Thymus (tissue), 11 donors: ENCODE results near the gene DBP. TPM values are rescaled to one million over a fixed set of nuclear protein-coding genes. Genes with fewer than 3 reads are reported as not detected.
"Not testable (repeated sequence)": the region's sequence is repeated elsewhere in the genome, so short reads cannot be mapped to it uniquely, and the experiment has no call there.

ENCODE experiments used
- DNase-seq, 9 donors: peaks; one replicate each; pipeline ENCODE4 v3.0.0-alpha.2; 2013; ENCODE audit warnings: low spot score in 9 of 9, low read depth in 6 of 9, missing footprints in 1 of 9
- H3K27ac ChIP-seq, 2 donors: one replicate each; pipeline ENCODE4 v1.5.1; 2013; ENCODE audit warnings: control low read depth in 1 of 2, low read depth in 1 of 2, low read length in 1 of 2, mild to moderate bottlenecking in 1 of 2, moderate library complexity in 1 of 2
- H3K27me3 ChIP-seq, 2 donors: one replicate each; pipeline ENCODE4 v1.5.1; 2013; ENCODE audit warnings: low read length in 1 of 2; ENCODE audit not compliant: control insufficient read depth in 2 of 2, insufficient read depth in 1 of 2
- H3K36me3 ChIP-seq, 2 donors: one replicate each; pipeline ENCODE4 v1.5.1; 2013; ENCODE audit warnings: low read length in 1 of 2, mild to moderate bottlenecking in 1 of 2, moderate library complexity in 1 of 2; ENCODE audit not compliant: control insufficient read depth in 2 of 2, insufficient read depth in 2 of 2
- H3K4me1 ChIP-seq, 2 donors: one replicate each; pipeline ENCODE4 v1.5.1; 2013; ENCODE audit warnings: low read length in 2 of 2; ENCODE audit not compliant: control insufficient read depth in 2 of 2, insufficient read depth in 2 of 2
- H3K4me3 ChIP-seq, 2 donors: one replicate each; pipeline ENCODE4 v1.5.1; 2013; ENCODE audit warnings: low read length in 2 of 2, control low read depth in 1 of 2, mild to moderate bottlenecking in 1 of 2
- H3K9me3 ChIP-seq, 2 donors: one replicate each; pipeline ENCODE4 v1.5.1; 2013; ENCODE audit warnings: low read length in 1 of 2, mild to moderate bottlenecking in 1 of 2; ENCODE audit not compliant: control insufficient read depth in 2 of 2, insufficient read depth in 1 of 2
- WGBS: extraction: QIAGEN DNeasy Blood & Tissue Kit; methylation state at CpG from one replicate; pipeline ENCODE4 v1.1.7; 2013; 5-methylcytosine and 5-hydroxymethylcytosine counted together
- polyA plus RNA-seq: library from polyadenylated mRNA; stranded (reverse); fragments of 200-250 nt; gene quantifications from one replicate; pipeline ENCODE4 v1.2.3, GENCODE V29; 2013
- total RNA-seq: library from RNA; stranded (reverse); fragments of 120-200 nt; gene quantifications from one replicate; pipeline ENCODE4 v1.2.4, GENCODE V29; 2013
- donor health status: healthy.

Gene DBP
- total and polyA plus RNA-seq, 2 donors: 15.8 to 21.2 TPM

- Histone ChIP-seq H3K27ac (peak overlapping the region; percentile 77 to 86), H3K4me1 (peaks cover 23 to 73% of the 10 kb centered on the region in 2 donors), H3K36me3 (peaks cover 29 to 32% of the 10 kb centered on the region in 2 donors), H3K27me3 (peaks cover 0 to 2% of the 10 kb centered on the region in 2 donors), H3K9me3 (peaks cover 0 to 9% of the 10 kb centered on the region in 2 donors), H3K4me3 (peak overlapping the region; percentile 19 to 77)
- DNase-seq: no peak
- WGBS: 79% methylated on average over 7 of the region's 7 CpGs
Observed at GRCh38 chr19:48634036-48634342, 3.2 kb downstream of the DBP start.

- H3K27me3 ChIP-seq: no peaks in the 10 kb centered on the region
- WGBS: 93% methylated on average over 22 of the region's 22 CpGs
- H3K36me3 ChIP-seq: peaks cover 32 to 35% of the 10 kb centered on the region in 2 donors
- H3K4me1 ChIP-seq: peaks cover 19 to 67% of the 10 kb centered on the region in 2 donors
- no peak overlapping the region for H3K4me3 ChIP-seq
- H3K9me3 ChIP-seq: peaks cover 0 to 9% of the 10 kb centered on the region in 2 donors
- peak overlapping the region; percentile 42 to 86 for H3K27ac ChIP-seq
- DNase-seq: no peak
Observed at GRCh38 chr19:48633148-48634035, 3.8 kb downstream of the DBP start.

GRCh38 chr19:48632692-48633147, 4.5 kb downstream of the DBP start:
- Histone ChIP-seq H3K4me3 (no peak overlapping the region), H3K4me1 (peaks cover 17 to 60% of the 10 kb centered on the region in 2 donors)
- no peak for DNase-seq

GRCh38 chr19:48632286-48632685, 4.9 kb downstream of the DBP start:
- not testable (repeated sequence) for H3K9me3 ChIP-seq, H3K27me3 ChIP-seq, H3K27ac ChIP-seq, DNase-seq, H3K4me3 ChIP-seq
- Histone ChIP-seq H3K4me1 (peaks cover 17 to 60% of the 10 kb centered on the region in 2 donors), H3K36me3 (peaks cover 36 to 44% of the 10 kb centered on the region in 2 donors)
- 96% methylated on average over 11 of the region's 11 CpGs for WGBS

More at GRCh38 chr19:48632692-48633147, 4.5 kb downstream of the DBP start:
- Histone ChIP-seq H3K27me3 (no peaks in the 10 kb centered on the region), H3K36me3 (peaks cover 32 to 42% of the 10 kb centered on the region in 2 donors), H3K27ac (peak overlapping the region in 1 of 2 donors; percentile 28), H3K9me3 (peaks cover 0 to 9% of the 10 kb centered on the region in 2 donors)

- H3K4me3 ChIP-seq: no peak overlapping the region
- no peaks in the 10 kb centered on the region for H3K27me3 ChIP-seq
- no peak for DNase-seq
- no peak overlapping the region for H3K27ac ChIP-seq
- H3K36me3 ChIP-seq: peaks cover 41 to 44% of the 10 kb centered on the region in 2 donors
- H3K9me3 ChIP-seq: peaks cover 0 to 9% of the 10 kb centered on the region in 2 donors
- H3K4me1 ChIP-seq: peaks cover 17 to 56% of the 10 kb centered on the region in 2 donors
- WGBS: 95% methylated on average over 3 of the region's 3 CpGs
Observed at GRCh38 chr19:48631225-48631624, 6.0 kb downstream of the DBP start.

- Histone ChIP-seq H3K27me3 (no peaks in the 10 kb centered on the region), H3K36me3 (peaks cover 46 to 51% of the 10 kb centered on the region in 2 donors), H3K27ac (peak overlapping the region in 1 of 2 donors; percentile 44), H3K4me3 (no peak overlapping the region), H3K9me3 (peaks cover 0 to 9% of the 10 kb centered on the region in 2 donors), H3K4me1 (peaks cover 17 to 51% of the 10 kb centered on the region in 2 donors)
- WGBS: 68% methylated on average over 47 of the region's 47 CpGs
- no peak for DNase-seq
Observed at GRCh38 chr19:48630296-48631063, 6.7 kb downstream of the DBP start.

GRCh38 chr19:48629599-48630295, 7.4 kb downstream of the DBP start:
- WGBS: 91% methylated on average over 48 of the region's 48 CpGs
- Histone ChIP-seq H3K36me3 (peaks cover 48 to 51% of the 10 kb centered on the region in 2 donors), H3K4me1 (peaks cover 12 to 51% of the 10 kb centered on the region in 2 donors), H3K27ac (no peak overlapping the region), H3K27me3 (no peaks in the 10 kb centered on the region), H3K9me3 (peaks cover 0 to 8% of the 10 kb centered on the region in 2 donors), H3K4me3 (no peak overlapping the region)
- no peak for DNase-seq

- H3K36me3 ChIP-seq: peaks cover 48 to 51% of the 10 kb centered on the region in 2 donors
- H3K27me3 ChIP-seq: no peaks in the 10 kb centered on the region
- H3K4me3 ChIP-seq: no peak overlapping the region
- no peak for DNase-seq
- H3K9me3 ChIP-seq: peaks cover 0 to 5% of the 10 kb centered on the region in 2 donors
- WGBS: 98% methylated on average over 22 of the region's 22 CpGs
- H3K27ac ChIP-seq: no peak overlapping the region
- H3K4me1 ChIP-seq: peaks cover 14 to 50% of the 10 kb centered on the region in 2 donors
Observed at GRCh38 chr19:48629297-48629598, 7.9 kb downstream of the DBP start.
